GM12891 (cell line): ENCODE data around the gene ENG.

Experiments
- PAX5 ChIP-seq: IDR thresholded peaks from 2 replicates; pipeline ENCODE4 v1.6.1; 2011; ENCODE audit warnings: low read length, moderate library complexity, mild to moderate bottlenecking; ENCODE audit not compliant: insufficient read depth, severe bottlenecking
- POLR2A ChIP-seq: IDR thresholded peaks from 2 replicates; pipeline ENCODE4 v1.6.1; 2011; ENCODE audit warnings: low read depth, low read length, control low read depth
- POLR2AphosphoS5 ChIP-seq: IDR thresholded peaks from 2 replicates; pipeline ENCODE4 v1.6.1; 2011; ENCODE audit warnings: low read depth, low read length, control low read depth
- POU2F2 ChIP-seq: IDR thresholded peaks from 2 replicates; pipeline ENCODE4 v1.6.1; 2011; ENCODE audit warnings: low read depth, mild to moderate bottlenecking, control low read depth, low read length, moderate library complexity
- SPI1 ChIP-seq: IDR thresholded peaks from 2 replicates; pipeline ENCODE4 v1.6.1; 2011; ENCODE audit warnings: low read depth, low read length, control low read depth
- TAF1 ChIP-seq: IDR thresholded peaks from 2 replicates; pipeline ENCODE4 v1.6.1; 2011; ENCODE audit warnings: low read depth, low read length, control low read depth

DNA sequence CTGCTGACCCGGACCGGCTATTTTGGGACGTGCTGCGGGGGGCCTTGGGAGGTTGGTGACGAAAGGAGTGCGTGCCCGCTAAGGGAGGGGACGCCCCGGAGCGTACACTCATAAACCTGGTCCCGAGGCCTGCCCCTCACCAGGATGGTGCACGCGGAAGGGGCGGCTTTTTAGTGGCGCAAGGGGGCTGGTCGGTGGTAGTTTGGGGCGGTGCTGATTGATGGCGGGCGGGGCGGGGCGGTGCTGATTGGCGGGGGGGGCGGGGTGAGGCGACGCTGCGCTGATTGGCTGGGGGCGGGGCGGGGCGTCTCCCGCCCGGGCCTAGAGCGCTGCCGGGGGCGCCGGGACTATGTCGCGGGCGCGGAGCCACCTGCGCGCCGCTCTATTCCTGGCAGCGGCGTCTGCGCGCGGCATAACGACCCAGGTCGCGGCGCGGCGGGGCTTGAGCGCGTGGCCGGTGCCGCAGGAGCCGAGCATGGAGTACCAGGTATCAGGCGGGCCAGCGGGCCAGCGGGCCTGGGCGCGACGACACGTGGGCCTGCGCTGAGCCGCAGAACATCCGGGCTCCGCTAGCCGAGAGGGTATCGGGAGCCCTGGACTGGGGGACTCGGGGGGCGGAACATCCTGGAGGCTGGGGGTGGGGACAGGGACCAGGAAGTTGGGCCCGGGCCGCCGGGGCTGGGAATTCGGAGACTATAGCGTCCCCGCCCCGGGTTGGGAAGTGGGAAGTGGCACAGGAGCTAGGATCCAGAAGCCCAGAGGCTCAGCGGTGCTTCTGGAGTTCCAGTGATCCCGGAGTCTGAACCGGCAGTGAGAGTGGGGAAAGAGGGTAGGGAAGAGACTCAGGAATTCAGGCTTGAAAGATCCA lies 51.6 kb downstream of the ENG start, which contains the start of gene FPGS:
- TF ChIP-seq POLR2AphosphoS5: peak; percentile 62; the same call in 1 of the 2 replicates
- TF ChIP-seq POLR2A: peak; percentile 72; the same call in 1 of the 2 replicates
- TF ChIP-seq PAX5: no peak
- peak; percentile 20; the same call in 1 of the 2 replicates for TF ChIP-seq TAF1
- no peak for TF ChIP-seq SPI1
- no peak; the same call in 1 of the 2 replicates for TF ChIP-seq POU2F2
